ENCODE measurements around the gene ABR.
"Not testable (repeated sequence)": the region's sequence is repeated elsewhere in the genome, so short reads cannot be mapped to it uniquely, and the experiment has no call there.

Gene ABR

DNA sequence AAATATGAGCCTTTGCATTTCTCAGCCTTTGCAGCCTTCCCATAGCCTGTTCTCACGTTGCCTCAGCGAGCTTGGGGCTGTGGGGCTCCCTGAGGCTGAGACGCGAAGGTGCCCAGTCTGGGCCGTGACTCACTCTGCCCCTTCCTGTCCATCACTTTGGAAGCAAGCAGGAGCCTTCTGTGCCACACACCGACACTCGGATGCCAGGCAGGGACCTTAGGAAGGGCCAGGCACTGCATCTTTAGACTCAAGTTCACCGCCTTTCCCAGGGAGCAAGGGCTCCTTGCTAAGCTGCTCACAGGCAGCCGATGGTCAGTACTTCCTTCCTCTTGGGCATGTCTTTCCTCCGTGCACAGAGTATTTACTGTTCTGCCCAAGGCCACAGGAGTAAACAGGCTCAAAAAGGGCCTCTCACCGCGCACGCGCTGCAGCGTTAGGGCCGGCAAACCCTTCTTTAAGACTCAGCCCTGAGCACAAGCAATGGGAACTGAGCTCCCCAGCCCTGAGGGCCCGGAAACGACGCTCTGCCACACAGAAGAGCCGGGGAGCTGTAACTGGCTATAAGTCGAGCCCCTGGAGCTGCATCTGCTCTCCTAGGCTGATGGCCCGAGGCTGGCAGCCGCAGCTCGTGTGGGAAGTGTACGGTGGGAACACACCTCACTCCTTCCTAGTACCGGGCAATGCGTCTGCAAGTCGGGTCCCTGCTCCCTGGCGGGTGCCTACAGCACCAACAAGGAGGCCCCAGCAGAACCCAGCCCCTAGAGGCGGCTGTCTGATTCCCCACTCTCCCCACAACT lies 175.6 kb downstream of the ABR start:
- H3K36me3 Mint-ChIP-seq: peaks cover 5% of the 10 kb centered on the region
- no peak overlapping the region for H3K27ac Mint-ChIP-seq
- H3K4me1 Mint-ChIP-seq (ENCODE audit: low read depth): peaks cover 15% of the 10 kb centered on the region
- no peaks in the 10 kb centered on the region for H3K9me3 Mint-ChIP-seq (ENCODE audit: low read depth)
- no peak overlapping the region for H3K4me3 Mint-ChIP-seq
- H3K27me3 Mint-ChIP-seq: no peaks in the 10 kb centered on the region

- Mint-ChIP-seq H3K27me3 (no peaks in the 10 kb centered on the region), H3K4me1 (ENCODE audit: low read depth) (peaks cover 20% of the 10 kb centered on the region), H3K9me3 (ENCODE audit: low read depth) (no peaks in the 10 kb centered on the region), H3K27ac (no peak overlapping the region), H3K4me3 (no peak overlapping the region), H3K36me3 (peaks cover 5% of the 10 kb centered on the region)
Observed at GRCh38 chr17:1003633-1003971, 176.2 kb downstream of the ABR start.

DNA sequence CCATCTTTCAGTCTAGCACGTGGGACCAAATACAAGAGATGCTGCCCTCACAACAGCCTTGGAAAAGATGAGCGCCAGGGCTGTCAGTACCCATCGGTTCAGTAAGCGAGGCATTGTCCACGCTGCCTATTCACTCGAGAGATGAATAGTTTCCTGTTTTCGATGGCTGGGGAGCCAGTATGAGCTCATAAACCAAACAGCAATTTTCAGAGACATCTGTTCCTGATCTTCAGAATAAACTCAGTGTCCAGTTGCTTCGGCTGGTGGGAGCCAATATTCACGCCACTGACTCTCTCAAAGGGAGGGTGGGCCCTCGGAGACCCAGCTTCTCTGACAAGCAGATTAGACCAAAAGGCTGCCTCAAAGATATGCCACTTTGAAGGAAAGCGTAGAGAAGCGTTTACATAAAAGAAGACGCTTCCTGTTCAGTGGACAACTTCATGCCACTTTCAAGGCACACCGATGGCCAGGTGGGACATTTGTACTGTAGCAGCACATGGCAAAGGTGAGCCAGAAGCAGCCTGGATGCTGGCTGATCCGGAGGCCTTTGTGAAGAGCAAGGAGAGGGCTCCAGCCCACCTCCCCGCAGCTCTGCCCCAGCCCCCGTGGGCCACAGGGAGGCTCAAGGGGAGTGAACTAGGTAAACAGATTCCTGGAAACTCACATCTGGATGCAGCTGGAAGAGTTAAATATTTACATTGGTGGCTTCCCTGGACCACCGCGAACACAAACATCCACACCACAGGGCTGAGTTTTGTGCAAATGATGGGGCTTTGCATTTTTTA lies 176.8 kb downstream of the ABR start:
- Mint-ChIP-seq H3K27ac (no peak overlapping the region), H3K36me3 (peaks cover 5% of the 10 kb centered on the region), H3K27me3 (no peaks in the 10 kb centered on the region), H3K4me3 (no peak overlapping the region), H3K4me1 (ENCODE audit: low read depth) (peaks cover 27% of the 10 kb centered on the region), H3K9me3 (ENCODE audit: low read depth) (no peaks in the 10 kb centered on the region)

- H3K4me3 Mint-ChIP-seq: no peak overlapping the region
- peaks cover 5% of the 10 kb centered on the region for H3K36me3 Mint-ChIP-seq
- H3K27me3 Mint-ChIP-seq: no peaks in the 10 kb centered on the region
- H3K27ac Mint-ChIP-seq: peak overlapping the region; percentile 34
- H3K9me3 Mint-ChIP-seq (ENCODE audit: low read depth): no peaks in the 10 kb centered on the region
- H3K4me1 Mint-ChIP-seq (ENCODE audit: low read depth): peaks cover 30% of the 10 kb centered on the region
Observed at GRCh38 chr17:1002412-1002753, 177.4 kb downstream of the ABR start.

GRCh38 chr17:1001640-1002411 lies 178.0 kb downstream of the ABR start:
- peak overlapping the region; percentile 34 for H3K27ac Mint-ChIP-seq

DNA sequence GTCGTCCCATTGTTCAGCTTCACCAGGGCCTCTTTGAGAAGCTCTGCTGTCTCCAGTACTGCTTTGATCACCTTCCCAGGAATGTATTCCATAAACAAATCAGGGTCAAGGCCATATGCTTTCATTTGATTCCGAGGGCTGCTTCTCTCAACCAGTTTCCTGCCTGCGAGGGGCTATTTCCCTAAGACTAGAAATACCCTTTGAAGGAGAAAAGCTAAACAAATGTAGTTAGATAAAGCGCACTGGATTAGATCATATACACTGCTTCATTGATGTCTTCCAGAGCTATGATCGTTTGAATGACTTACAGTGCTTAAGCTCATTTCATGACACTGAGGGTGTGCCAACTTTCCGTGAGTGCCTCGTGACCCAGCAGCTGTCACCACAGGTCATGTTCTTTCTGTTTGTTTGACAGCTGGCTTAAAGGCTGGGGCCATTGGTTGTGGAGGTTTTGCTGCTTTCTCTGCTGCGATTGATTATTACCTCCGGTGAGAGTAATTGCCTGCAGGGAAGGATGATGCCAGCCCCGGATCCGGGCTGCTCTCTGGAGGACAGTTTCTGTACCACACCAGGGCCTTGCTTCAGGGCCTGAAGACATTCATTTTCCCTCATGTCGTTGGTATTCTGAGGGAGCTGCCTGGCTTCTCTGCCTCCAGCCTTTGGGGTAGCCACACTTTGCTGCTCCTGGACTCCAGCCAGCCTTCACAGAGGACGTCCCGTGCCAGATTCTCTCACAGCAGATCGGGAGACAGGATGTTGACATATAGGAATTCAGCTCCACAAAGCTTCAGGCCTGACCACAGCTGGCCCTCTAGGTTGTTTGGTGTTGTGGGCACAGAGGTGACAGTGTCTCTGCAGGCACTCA lies 179.0 kb downstream of the ABR start:
- no peak overlapping the region for H3K4me3 Mint-ChIP-seq
- H3K27ac Mint-ChIP-seq: no peak overlapping the region
- peaks cover 32% of the 10 kb centered on the region for H3K4me1 Mint-ChIP-seq (ENCODE audit: low read depth)
- H3K36me3 Mint-ChIP-seq: peaks cover 5% of the 10 kb centered on the region
- no peaks in the 10 kb centered on the region for H3K27me3 Mint-ChIP-seq
- no peaks in the 10 kb centered on the region for H3K9me3 Mint-ChIP-seq (ENCODE audit: low read depth)

More at GRCh38 chr17:1001640-1002411, 178.0 kb downstream of the ABR start:
- H3K27me3 Mint-ChIP-seq: no peaks in the 10 kb centered on the region
- peaks cover 5% of the 10 kb centered on the region for H3K36me3 Mint-ChIP-seq
- peaks cover 32% of the 10 kb centered on the region for H3K4me1 Mint-ChIP-seq (ENCODE audit: low read depth)
- H3K9me3 Mint-ChIP-seq (ENCODE audit: low read depth): no peaks in the 10 kb centered on the region
- no peak overlapping the region for H3K4me3 Mint-ChIP-seq

- Mint-ChIP-seq H3K4me1 (ENCODE audit: low read depth) (peaks cover 23% of the 10 kb centered on the region), H3K27me3 (no peaks in the 10 kb centered on the region), H3K27ac (peak overlapping the region; percentile 41), H3K9me3 (ENCODE audit: low read depth) (no peaks in the 10 kb centered on the region), H3K36me3 (peaks cover 5% of the 10 kb centered on the region), H3K4me3 (peak overlapping the region; percentile 92)
Observed at GRCh38 chr17:998111-998510, 181.7 kb downstream of the ABR start.

DNA sequence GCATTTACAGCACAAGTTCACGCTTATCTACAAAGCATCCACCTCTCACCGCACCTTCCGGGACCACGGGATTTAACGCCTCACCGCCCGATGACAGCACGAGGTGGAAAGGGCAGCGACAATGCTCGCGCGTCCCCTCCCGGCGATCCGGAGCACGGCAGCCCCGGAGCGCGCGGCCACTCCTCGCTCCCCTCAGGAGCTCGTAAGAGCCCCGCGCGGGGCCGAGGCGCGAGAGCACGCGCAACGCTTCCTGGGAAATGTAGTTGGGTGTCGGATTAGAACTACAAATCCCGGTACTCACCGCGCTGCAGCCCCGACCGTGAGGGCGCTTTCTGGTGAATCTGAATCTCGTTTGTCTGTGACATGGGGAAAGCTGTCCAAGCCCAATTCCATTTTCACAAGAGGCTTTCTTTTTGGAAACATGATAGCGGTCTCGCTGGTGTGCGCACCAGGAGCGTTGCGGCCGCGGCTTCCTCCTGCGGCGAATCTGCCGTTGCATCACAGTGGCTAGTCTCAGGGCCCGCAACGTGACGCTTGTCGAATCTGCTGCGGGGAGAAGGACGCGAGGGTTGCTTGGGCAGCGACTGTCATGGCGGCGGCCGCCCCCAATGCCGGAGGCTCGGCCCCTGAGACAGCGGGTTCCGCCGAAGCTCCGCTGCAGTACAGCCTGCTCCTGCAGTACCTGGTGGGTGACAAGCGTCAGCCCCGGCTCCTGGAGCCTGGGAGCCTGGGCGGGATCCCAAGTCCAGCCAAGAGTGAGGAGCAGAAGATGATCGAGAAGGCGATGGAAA lies 183.0 kb downstream of the ABR start, which contains the start of gene TIMM22:
Gene TIMM22, plus strand, starts transcription at position 576 of the 791 bp plus-strand sequence. Its CDS starts 14 bp downstream, at position 590.
- H3K4me1 Mint-ChIP-seq (ENCODE audit: low read depth): peaks cover 23% of the 10 kb centered on the region
- H3K4me3 Mint-ChIP-seq: peak within 1 kb of the TSS; percentile 92
- peaks cover 2% of the 10 kb centered on the region for H3K36me3 Mint-ChIP-seq
- H3K27ac Mint-ChIP-seq: peak within 1 kb of the TSS; percentile 98
- no peaks in the 10 kb centered on the region for H3K27me3 Mint-ChIP-seq
- no peaks in the 10 kb centered on the region for H3K9me3 Mint-ChIP-seq (ENCODE audit: low read depth)

- not testable (repeated sequence) for H3K9me3 Mint-ChIP-seq (ENCODE audit: low read depth); H3K27ac Mint-ChIP-seq
- peaks cover 23% of the 10 kb centered on the region for H3K4me1 Mint-ChIP-seq (ENCODE audit: low read depth)
Observed at GRCh38 chr17:995324-995723, 184.5 kb downstream of the ABR start.

DNA sequence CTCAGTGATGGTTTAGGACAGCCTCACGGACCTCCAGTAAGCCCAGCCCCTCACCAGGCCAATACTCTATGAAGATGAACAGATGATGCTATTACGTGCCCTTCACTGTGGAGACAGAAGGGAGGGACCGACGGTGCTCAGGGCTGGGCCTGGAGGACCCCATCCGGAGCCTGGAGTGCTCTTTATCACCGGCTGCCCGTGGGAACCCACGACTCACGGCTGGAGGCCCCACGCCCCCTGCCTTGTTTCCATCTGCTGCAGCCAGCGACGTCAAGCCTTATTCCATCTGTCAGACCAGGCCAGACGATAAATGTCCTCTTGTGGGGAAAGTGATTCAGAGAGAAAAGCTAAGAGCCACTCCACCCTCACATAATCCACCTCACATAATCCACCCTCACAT lies 186.8 kb downstream of the ABR start:
- Mint-ChIP-seq H3K4me3 (no peak overlapping the region), H3K27ac (no peak overlapping the region), H3K27me3 (no peaks in the 10 kb centered on the region), H3K9me3 (ENCODE audit: low read depth) (no peaks in the 10 kb centered on the region), H3K36me3 (no peaks in the 10 kb centered on the region), H3K4me1 (ENCODE audit: low read depth) (peaks cover 7% of the 10 kb centered on the region)

More at GRCh38 chr17:995324-995723, 184.5 kb downstream of the ABR start:
- H3K27me3 Mint-ChIP-seq, H3K4me3 Mint-ChIP-seq, H3K36me3 Mint-ChIP-seq: not testable (repeated sequence)

GRCh38 chr17:988561-988960 lies 191.2 kb downstream of the ABR start:
- Mint-ChIP-seq H3K27me3 (no peaks in the 10 kb centered on the region), H3K36me3 (no peaks in the 10 kb centered on the region), H3K9me3 (ENCODE audit: low read depth) (no peaks in the 10 kb centered on the region), H3K27ac (no peak overlapping the region), H3K4me1 (ENCODE audit: low read depth) (no peaks in the 10 kb centered on the region), H3K4me3 (no peak overlapping the region)

DNA sequence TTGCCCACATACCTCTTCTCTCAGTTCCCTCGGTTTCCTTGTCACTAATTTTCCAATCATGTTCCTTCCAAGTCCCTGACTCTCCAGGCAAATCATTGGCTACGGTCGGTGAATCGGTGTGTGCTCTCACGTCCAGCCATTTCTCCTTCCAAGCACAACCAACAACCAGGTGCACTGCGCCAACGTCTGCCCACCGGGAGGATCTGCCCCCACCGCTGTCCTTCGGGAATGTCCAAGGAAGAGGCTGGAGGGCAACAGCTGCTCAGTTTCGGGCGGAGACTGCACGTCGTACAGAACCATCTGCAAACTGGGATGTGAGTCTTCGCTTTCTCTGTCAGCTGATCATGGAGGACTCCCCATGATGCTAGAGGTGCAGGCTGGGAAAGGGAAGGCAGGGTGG lies 191.8 kb downstream of the ABR start:
- Mint-ChIP-seq H3K4me3 (no peak overlapping the region), H3K9me3 (ENCODE audit: low read depth) (no peaks in the 10 kb centered on the region), H3K4me1 (ENCODE audit: low read depth) (no peaks in the 10 kb centered on the region), H3K27me3 (no peaks in the 10 kb centered on the region), H3K36me3 (no peaks in the 10 kb centered on the region), H3K27ac (no peak overlapping the region)

- Mint-ChIP-seq H3K4me3 (no peak overlapping the region), H3K4me1 (ENCODE audit: low read depth) (no peaks in the 10 kb centered on the region), H3K27ac (no peak overlapping the region), H3K36me3 (no peaks in the 10 kb centered on the region), H3K27me3 (no peaks in the 10 kb centered on the region), H3K9me3 (ENCODE audit: low read depth) (no peaks in the 10 kb centered on the region)
Observed at GRCh38 chr17:986322-986929, 193.4 kb downstream of the ABR start.

Measured in activated naive CD8-positive, alpha-beta T cell (primary cell).